Astrocyte (in vitro differentiated cells and primary cell): Measurements from ENCODE around the gene PYHIN1.

ENCODE experiments used
- EZH2 ChIP-seq: IDR thresholded peaks from 2 replicates; pipeline ENCODE4 v1.6.1; 2012; ENCODE audit warnings: mild to moderate bottlenecking, low read length, inconsistent platforms; ENCODE audit not compliant: insufficient read depth
- TF ChIP-seq, protein P1 (sequence below): IDR thresholded peaks from 2 replicates; pipeline ENCODE4 v1.5.1; 2011; ENCODE audit warnings: low read depth, mild to moderate bottlenecking, inconsistent platforms, low read length, moderate library complexity; ENCODE audit not compliant: insufficient read depth

- TF ChIP-seq, protein P1, sequence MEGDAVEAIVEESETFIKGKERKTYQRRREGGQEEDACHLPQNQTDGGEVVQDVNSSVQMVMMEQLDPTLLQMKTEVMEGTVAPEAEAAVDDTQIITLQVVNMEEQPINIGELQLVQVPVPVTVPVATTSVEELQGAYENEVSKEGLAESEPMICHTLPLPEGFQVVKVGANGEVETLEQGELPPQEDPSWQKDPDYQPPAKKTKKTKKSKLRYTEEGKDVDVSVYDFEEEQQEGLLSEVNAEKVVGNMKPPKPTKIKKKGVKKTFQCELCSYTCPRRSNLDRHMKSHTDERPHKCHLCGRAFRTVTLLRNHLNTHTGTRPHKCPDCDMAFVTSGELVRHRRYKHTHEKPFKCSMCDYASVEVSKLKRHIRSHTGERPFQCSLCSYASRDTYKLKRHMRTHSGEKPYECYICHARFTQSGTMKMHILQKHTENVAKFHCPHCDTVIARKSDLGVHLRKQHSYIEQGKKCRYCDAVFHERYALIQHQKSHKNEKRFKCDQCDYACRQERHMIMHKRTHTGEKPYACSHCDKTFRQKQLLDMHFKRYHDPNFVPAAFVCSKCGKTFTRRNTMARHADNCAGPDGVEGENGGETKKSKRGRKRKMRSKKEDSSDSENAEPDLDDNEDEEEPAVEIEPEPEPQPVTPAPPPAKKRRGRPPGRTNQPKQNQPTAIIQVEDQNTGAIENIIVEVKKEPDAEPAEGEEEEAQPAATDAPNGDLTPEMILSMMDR: no peak
- no peak for TF ChIP-seq EZH2
Measured at GRCh38 chr1:158943059-158943458, 11.7 kb downstream of the PYHIN1 start.
